A549 (cell line): Measurements from ENCODE around the gene PTHLH. TPM values are rescaled to one million over a fixed set of nuclear protein-coding genes. Genes with fewer than 3 reads are reported as not detected.

Experiments used
- ATAC-seq, 2 experiments: fragments of 200-7000 bp in 1 of 2; fragments of >200 bp in 1 of 2; cut with Nextera tagmentation in 1 of 2; cut with Tn5 transposase in 1 of 2; 3 replicates each; pipeline versions ENCODE4 v1.8.0 to v1.9.1; 2018 to 2020; ENCODE audit warnings: mild to moderate bottlenecking in 1 of 2, moderate library complexity in 1 of 2
- CTCF ChIA-PET: fragments of 300-600 bp; sonication (Branson Sonifier 250); formaldehyde crosslinking; extraction: SDS; loops from one replicate; lab custom pipeline; 2021; ENCODE audit warnings: antibody characterized with exemption, inconsistent platforms; lab: Yijun Ruan, JAX
- POLR2A ChIA-PET: fragments of 350-600 bp; formaldehyde crosslinking; extraction: SDS; loops from one replicate; lab custom pipeline; 2021; ENCODE audit warnings: antibody characterized with exemption, inconsistent platforms; lab: Yijun Ruan, JAX
- DNase-seq, 2 experiments: peaks; one replicate each; pipeline versions ENCODE4 v3.0.0 to v3.0.0-alpha.2; 2011 to 2016; ENCODE audit warnings: low read depth in 1 of 2, low spot score in 1 of 2
- FAIRE-seq: peaks from 2 replicates; lab custom pipeline; 2011; peaks lifted over from hg19 to GRCh38; lab: Jason Lieb, UNC
- H3K27ac ChIP-seq, 2 experiments: fragments of >200 bp; sonication (Bioruptor Twin); formaldehyde crosslinking; 3 replicates each; pipeline ENCODE4 v1.5.1; 2016 to 2017
- H3K4me1 ChIP-seq: fragments of >200 bp; sonication (Bioruptor Twin); formaldehyde crosslinking; 3 replicates; pipeline ENCODE4 v1.6.1; 2016
- H3K4me2 ChIP-seq: fragments of >200 bp; sonication (Bioruptor Twin); formaldehyde crosslinking; 3 replicates; pipeline ENCODE4 v1.6.1; 2016
- H3K4me3 ChIP-seq: fragments of >200 bp; sonication (Bioruptor Twin); formaldehyde crosslinking; 3 replicates; pipeline ENCODE4 v1.5.1; 2016
- H3K9me3 ChIP-seq: fragments of >200 bp; sonication (Bioruptor Twin); formaldehyde crosslinking; 3 replicates; pipeline ENCODE4 v1.6.1; 2016
- BHLHE40 ChIP-seq: IDR thresholded peaks from 2 replicates; pipeline ENCODE4 v1.6.1; 2012; ENCODE audit warnings: low read depth, low read length, inconsistent platforms
- CHD2 ChIP-seq: fragments of 150-350 bp; IDR thresholded peaks from 2 replicates; pipeline ENCODE4 v1.6.1; 2014; ENCODE audit warnings: low read length; ENCODE audit not compliant: partially characterized antibody
- CHD4 ChIP-seq: fragments of 200-600 bp; sonication (generic); IDR thresholded peaks from 2 replicates; pipeline ENCODE4 v1.6.1; 2016; ENCODE audit warnings: antibody characterized with exemption, mild to moderate bottlenecking, borderline replicate concordance
- EHF ChIP-seq: fragments of 250-450 bp; sonication (Bioruptor Pico); IDR thresholded peaks from 2 replicates; pipeline ENCODE4 v1.5.0; 2020; ENCODE audit warnings: mild to moderate bottlenecking
- FOSB ChIP-seq: fragments of 250-450 bp; sonication (Bioruptor Pico); IDR thresholded peaks from 2 replicates; pipeline ENCODE4 v1.5.0; 2020; ENCODE audit warnings: mild to moderate bottlenecking, moderate library complexity
- FOXS1 ChIP-seq: fragments of 250-450 bp; sonication (Bioruptor Pico); IDR thresholded peaks from 2 replicates; pipeline ENCODE4 v1.5.0; 2020; ENCODE audit warnings: mild to moderate bottlenecking, moderate library complexity
- HES2 ChIP-seq: fragments of >200 bp; sonication (Bioruptor Twin); formaldehyde crosslinking; IDR thresholded peaks from 2 replicates; pipeline ENCODE4 v1.6.1; 2016
- HMGXB4 ChIP-seq: fragments of 250-450 bp; sonication (Bioruptor Pico); IDR thresholded peaks from 2 replicates; pipeline ENCODE4 v1.5.0; 2021; ENCODE audit warnings: mild to moderate bottlenecking, moderate library complexity, borderline replicate concordance
- HOXB5 ChIP-seq: fragments of 250-450 bp; sonication (Bioruptor Pico); IDR thresholded peaks from 2 replicates; pipeline ENCODE4 v1.5.0; 2020; ENCODE audit warnings: mild to moderate bottlenecking, moderate library complexity
- JUN ChIP-seq, 2 experiments: fragments of >200 bp; sonication (Bioruptor Twin); formaldehyde crosslinking; IDR thresholded peaks; 2 replicates in 1 of 2; 3 replicates in 1 of 2; pipeline ENCODE4 v1.6.1; 2016 to 2017
- MAX ChIP-seq: IDR thresholded peaks from 2 replicates; pipeline ENCODE4 v1.6.1; 2012
- PHF8 ChIP-seq: fragments of 200-600 bp; sonication (generic); IDR thresholded peaks from 2 replicates; pipeline ENCODE4 v1.6.1; 2016; ENCODE audit warnings: low read depth, mild to moderate bottlenecking, antibody characterized with exemption, moderate library complexity, borderline replicate concordance
- RCOR1 ChIP-seq: fragments of 150-350 bp; IDR thresholded peaks from 2 replicates; pipeline ENCODE4 v1.6.1; 2014; ENCODE audit warnings: antibody characterized with exemption, low read length, low read depth
- SMC3 ChIP-seq: fragments of >200 bp; sonication (Bioruptor Twin); formaldehyde crosslinking; IDR thresholded peaks from 3 replicates; pipeline ENCODE4 v1.6.1; 2018; ENCODE audit warnings: inconsistent platforms
- TP53 ChIP-seq: fragments of 250-450 bp; sonication (Bioruptor Pico); IDR thresholded peaks from 2 replicates; pipeline ENCODE4 v1.5.0; 2021; ENCODE audit warnings: mild to moderate bottlenecking, moderate library complexity
- ZNF302 ChIP-seq: fragments of 250-450 bp; sonication (Bioruptor Pico); IDR thresholded peaks from 2 replicates; pipeline ENCODE4 v1.9.0; 2021; ENCODE audit warnings: inconsistent platforms, mild to moderate bottlenecking, moderate library complexity
- WGBS: methylation state at CpG from one replicate; pipeline ENCODE4 v1.1.6; 2017; ENCODE audit errors: missing lambda C conversion rate; 5-methylcytosine and 5-hydroxymethylcytosine counted together
- polyA plus RNA-seq, 4 experiments: library from polyadenylated mRNA; depleted of rRNA in 3 of 4; stranded (reverse); fragments of >200 nt; fragmentation: RNase III in 1 of 4; extraction: RNeasy Plus Mini Kit Qiagen cat#74134 plus additional on column Dnase treatment in 1 of 4; gene quantifications; 2 replicates in 3 of 4; 3 replicates in 1 of 4; pipeline ENCODE4 v1.2.3, GENCODE V29; 2011 to 2017
- TF ChIP-seq, protein P1 (sequence below): fragments of 450-650 bp; IDR thresholded peaks from 2 replicates; pipeline ENCODE4 v1.6.1; 2014; ENCODE audit warnings: antibody characterized with exemption
- TF ChIP-seq, protein P2 (sequence below): fragments of >200 bp; sonication (Bioruptor Twin); formaldehyde crosslinking; IDR thresholded peaks from 3 replicates; pipeline ENCODE4 v1.6.1; 2016
- TF ChIP-seq, protein P3 (sequence below): IDR thresholded peaks from 2 replicates; pipeline ENCODE4 v1.6.1; 2012

PTHLH gene
- polyA plus RNA-seq, 2 of the 4 experiments (the other 2 are of a cell fraction) = 10.9 to 27.9 TPM

GRCh38 chr12:27971121-27971489 lies 1.4 kb downstream of the PTHLH start:
- Histone ChIP-seq H3K4me1 (peaks cover 75% of the 10 kb centered on the region), H3K9me3 (no peaks in the 10 kb centered on the region), H3K27ac (peak overlapping the region; percentile 82 to 95; a peak in 5 of 6 replicates), H3K4me3 (peak overlapping the region; percentile 64; the same call in 2 of the 3 replicates), H3K4me2 (peak overlapping the region; percentile 94)
- ATAC-seq = no peak
- no peak for FAIRE-seq
- ChIA-PET CTCF (interaction anchor here (0.6 to 3.6 kb wide), 15 partner anchors 13 to 902 kb away, joined by 3 to 41 read pairs (median 8); no protein-coding TSS in a partner anchor), POLR2A (interaction anchor here (0.7 to 3.2 kb wide), 11 partner anchors 9 to 432 kb away, joined by 3 to 48 read pairs (median 7); partner anchors contain the start of genes CCDC91, KLHL42 and MANSC4)
- no peak for DNase-seq
- WGBS = 89% methylated on average over 11 of the region's 11 CpGs
- TF ChIP-seq BHLHE40 (no peak), EHF (CRISPR knock-in tag) (no peak), TP53 (CRISPR knock-in tag) (no peak), HMGXB4 (CRISPR knock-in tag) (no peak), JUN (IDR thresholded peaks at IDR 0.05) (no peak), MAX (no peak), FOSB (CRISPR knock-in tag) (no peak), CHD4 (no peak), HOXB5 (CRISPR knock-in tag) (no peak), SMC3 (no peak), HES2 (no peak), FOXS1 (CRISPR knock-in tag) (no peak), PHF8 (no peak), RCOR1 (no peak), CHD2 (no peak)
- TF ChIP-seq, protein P1, sequence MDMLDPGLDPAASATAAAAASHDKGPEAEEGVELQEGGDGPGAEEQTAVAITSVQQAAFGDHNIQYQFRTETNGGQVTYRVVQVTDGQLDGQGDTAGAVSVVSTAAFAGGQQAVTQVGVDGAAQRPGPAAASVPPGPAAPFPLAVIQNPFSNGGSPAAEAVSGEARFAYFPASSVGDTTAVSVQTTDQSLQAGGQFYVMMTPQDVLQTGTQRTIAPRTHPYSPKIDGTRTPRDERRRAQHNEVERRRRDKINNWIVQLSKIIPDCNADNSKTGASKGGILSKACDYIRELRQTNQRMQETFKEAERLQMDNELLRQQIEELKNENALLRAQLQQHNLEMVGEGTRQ = no peak
- TF ChIP-seq, protein P2, sequence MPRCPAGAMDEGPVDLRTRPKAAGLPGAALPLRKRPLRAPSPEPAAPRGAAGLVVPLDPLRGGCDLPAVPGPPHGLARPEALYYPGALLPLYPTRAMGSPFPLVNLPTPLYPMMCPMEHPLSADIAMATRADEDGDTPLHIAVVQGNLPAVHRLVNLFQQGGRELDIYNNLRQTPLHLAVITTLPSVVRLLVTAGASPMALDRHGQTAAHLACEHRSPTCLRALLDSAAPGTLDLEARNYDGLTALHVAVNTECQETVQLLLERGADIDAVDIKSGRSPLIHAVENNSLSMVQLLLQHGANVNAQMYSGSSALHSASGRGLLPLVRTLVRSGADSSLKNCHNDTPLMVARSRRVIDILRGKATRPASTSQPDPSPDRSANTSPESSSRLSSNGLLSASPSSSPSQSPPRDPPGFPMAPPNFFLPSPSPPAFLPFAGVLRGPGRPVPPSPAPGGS = no peak
- TF ChIP-seq, protein P3, sequence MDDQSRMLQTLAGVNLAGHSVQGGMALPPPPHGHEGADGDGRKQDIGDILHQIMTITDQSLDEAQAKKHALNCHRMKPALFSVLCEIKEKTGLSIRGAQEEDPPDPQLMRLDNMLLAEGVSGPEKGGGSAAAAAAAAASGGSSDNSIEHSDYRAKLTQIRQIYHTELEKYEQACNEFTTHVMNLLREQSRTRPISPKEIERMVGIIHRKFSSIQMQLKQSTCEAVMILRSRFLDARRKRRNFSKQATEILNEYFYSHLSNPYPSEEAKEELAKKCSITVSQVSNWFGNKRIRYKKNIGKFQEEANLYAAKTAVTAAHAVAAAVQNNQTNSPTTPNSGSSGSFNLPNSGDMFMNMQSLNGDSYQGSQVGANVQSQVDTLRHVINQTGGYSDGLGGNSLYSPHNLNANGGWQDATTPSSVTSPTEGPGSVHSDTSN = no peak

DNA sequence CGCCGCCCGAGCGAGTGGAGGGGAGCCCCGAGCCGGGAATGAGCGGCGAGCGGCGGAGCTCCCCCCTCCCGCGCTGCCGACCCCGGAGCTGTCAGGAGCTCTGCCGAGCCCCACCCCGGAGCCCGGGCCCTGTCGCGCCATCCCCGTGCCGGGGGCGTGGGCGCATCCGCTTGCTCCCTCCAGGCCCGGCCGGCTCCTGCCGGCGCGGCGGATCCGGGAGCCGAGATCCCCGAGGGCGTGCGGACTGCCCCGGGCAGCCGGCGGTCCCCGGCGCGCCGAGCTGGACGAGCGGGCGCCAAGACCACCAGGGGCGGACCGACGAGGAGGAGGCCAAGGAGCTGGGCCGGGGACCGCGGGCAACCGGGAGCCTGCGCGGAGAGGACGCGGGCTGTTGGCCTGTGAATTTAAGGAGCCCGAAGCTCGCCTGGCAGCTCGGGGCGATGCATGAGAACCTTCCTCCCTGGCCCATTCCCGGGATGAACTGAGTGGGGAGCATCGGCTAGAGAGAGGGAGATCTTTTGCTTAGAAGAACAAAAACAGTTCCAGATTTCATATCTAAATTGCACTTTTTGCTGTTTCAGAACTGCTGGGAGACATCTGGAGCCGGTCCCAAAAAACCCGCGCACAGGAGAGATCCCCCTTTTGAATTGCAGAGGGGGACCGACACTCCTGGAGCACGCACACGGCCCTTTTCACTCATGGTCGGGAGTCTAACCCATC lies 2.0 kb downstream of the PTHLH start:
- DNase-seq (peak in 1 of 2 experiments; percentile 50), ATAC-seq (peak; percentile 9 to 46; a peak in 5 of 6 replicates), FAIRE-seq (no peak)
- TF ChIP-seq ZNF302 = no peak
- TF ChIP-seq EHF (CRISPR knock-in tag) = peak; percentile 14; the same call in 1 of the 2 replicates
- TF ChIP-seq JUN (IDR thresholded peaks at IDR 0.05) = peak in 1 of 2 experiments; percentile 66; a peak in 2 of 5 replicates
- peak overlapping the region; percentile 94 for H3K4me2 ChIP-seq
- 83% methylated on average over 11 of the region's 69 CpGs for WGBS
- peaks cover 81% of the 10 kb centered on the region for H3K4me1 ChIP-seq
- no peaks in the 10 kb centered on the region for H3K9me3 ChIP-seq
- peak overlapping the region; percentile 64 for H3K4me3 ChIP-seq
- ChIA-PET POLR2A (interaction anchor here (0.5 to 3.2 kb wide), 19 partner anchors 9 to 902 kb away, joined by 3 to 48 read pairs (median 4); partner anchors contain the start of genes CCDC91, KLHL42 and MANSC4), CTCF (interaction anchor here (0.6 to 3.6 kb wide), 32 partner anchors 13 to 902 kb away, joined by 3 to 41 read pairs (median 3); no protein-coding TSS in a partner anchor)
- H3K27ac ChIP-seq = peak overlapping the region; percentile 82 to 95
